Epithelial cell of esophagus (primary cell): Measurements from ENCODE around the gene MYL3.
A peak's percentile ranks its signal among the peaks of the same experiment; 100 is the strongest.

ENCODE experiments used
- DNase-seq: peaks from one replicate; pipeline ENCODE4 v3.0.0; 2010; ENCODE audit warnings: low read depth
- H3K4me3 ChIP-seq: 2 replicates; pipeline ENCODE4 v1.5.1; 2011; ENCODE audit warnings: mild to moderate bottlenecking, low read length, control low read depth
- CTCF ChIP-seq: IDR thresholded peaks from 2 replicates; pipeline ENCODE4 v1.5.1; 2011; ENCODE audit warnings: low read depth, mild to moderate bottlenecking, low read length, control low read depth, inconsistent platforms; ENCODE audit not compliant: insufficient read depth; ENCODE audit errors: missing control alignments

Gene MYL3

GRCh38 chr3:46870651-46871050, 7.4 kb upstream of the MYL3 start:
- no peak overlapping the region for H3K4me3 ChIP-seq
- DNase-seq, result no peak
- TF ChIP-seq CTCF, result no peak

GRCh38 chr3:46869440-46869839, 6.2 kb upstream of the MYL3 start:
- no peak overlapping the region for H3K4me3 ChIP-seq
- no peak for TF ChIP-seq CTCF
- no peak for DNase-seq

GRCh38 chr3:46868948-46869347, 5.7 kb upstream of the MYL3 start:
- no peak for DNase-seq
- H3K4me3 ChIP-seq, result no peak overlapping the region
- TF ChIP-seq CTCF, result no peak

- no peak overlapping the region for H3K4me3 ChIP-seq
- no peak for DNase-seq
- no peak for TF ChIP-seq CTCF
Measured at GRCh38 chr3:46868287-46868686, 5.0 kb upstream of the MYL3 start.

- TF ChIP-seq CTCF, result no peak
- no peak overlapping the region for H3K4me3 ChIP-seq
- DNase-seq, result no peak
Measured at GRCh38 chr3:46867550-46867898, 4.3 kb upstream of the MYL3 start.

- peak; percentile 48 for DNase-seq
- TF ChIP-seq CTCF, result peak; percentile 86
- H3K4me3 ChIP-seq, result no peak overlapping the region
Measured at GRCh38 chr3:46866720-46867549, 3.7 kb upstream of the MYL3 start.

GRCh38 chr3:46866032-46866595, 2.9 kb upstream of the MYL3 start:
- no peak overlapping the region for H3K4me3 ChIP-seq
- TF ChIP-seq CTCF, result no peak
- DNase-seq, result no peak
